Fibroblast of villous mesenchyme (primary cell): Measurements from ENCODE around the gene U2AF1L4. TPM values are rescaled to one million over a fixed set of nuclear protein-coding genes. Genes with fewer than 3 reads are reported as not detected.
A peak's percentile ranks its signal among the peaks of the same experiment; 100 is the strongest.

Experiments
- DNase-seq: peaks from one replicate; pipeline ENCODE4 v3.0.0-alpha.2; 2010; ENCODE audit warnings: low read depth
- H3K4me3 ChIP-seq: 2 replicates; pipeline ENCODE4 v1.5.1; 2011; ENCODE audit warnings: low read depth, mild to moderate bottlenecking, low read length
- CTCF ChIP-seq: IDR thresholded peaks from 2 replicates; pipeline ENCODE4 v1.5.1; 2012; ENCODE audit warnings: low read depth, mild to moderate bottlenecking, low read length; ENCODE audit not compliant: insufficient read depth
- total RNA-seq: library from RNA; depleted of rRNA; stranded (reverse); fragments of >200 nt; gene quantifications from 2 replicates; pipeline ENCODE4 v1.2.3, GENCODE V29; 2012

Gene U2AF1L4
- total RNA-seq, 1 donor = 4.7 TPM

- DNase-seq = no peak
- no peak for TF ChIP-seq CTCF
- H3K4me3 ChIP-seq = no peak overlapping the region
Observed at GRCh38 chr19:35713904-35714495, 31.2 kb downstream of the U2AF1L4 start.

GRCh38 chr19:35713506-35713850, 31.7 kb downstream of the U2AF1L4 start:
- no peak overlapping the region for H3K4me3 ChIP-seq
- TF ChIP-seq CTCF = no peak
- no peak for DNase-seq

GRCh38 chr19:35712567-35713505, 32.4 kb downstream of the U2AF1L4 start:
- no peak for TF ChIP-seq CTCF

GRCh38 chr19:35710784-35711723, 34.2 kb downstream of the U2AF1L4 start:
- no peak overlapping the region for H3K4me3 ChIP-seq
- no peak for DNase-seq
- no peak for TF ChIP-seq CTCF

More at GRCh38 chr19:35712567-35713505, 32.4 kb downstream of the U2AF1L4 start:
- H3K4me3 ChIP-seq = no peak overlapping the region
- no peak for DNase-seq

- TF ChIP-seq CTCF = no peak
- no peak overlapping the region for H3K4me3 ChIP-seq
- DNase-seq = no peak
Observed at GRCh38 chr19:35708391-35708790, 36.8 kb downstream of the U2AF1L4 start.

GRCh38 chr19:35704218-35704617, 41.0 kb downstream of the U2AF1L4 start, which contains the start of gene ZBTB32:
TSS of gene ZBTB32 (plus strand) at chr19:35704558. CDS start at chr19:35714627, 10,069 bp downstream.
- peak; percentile 76 for DNase-seq
- H3K4me3 ChIP-seq = no peak within 1 kb of the TSS
- no peak for TF ChIP-seq CTCF
